ENCODE measurements around the gene FAM200B.

DNA sequence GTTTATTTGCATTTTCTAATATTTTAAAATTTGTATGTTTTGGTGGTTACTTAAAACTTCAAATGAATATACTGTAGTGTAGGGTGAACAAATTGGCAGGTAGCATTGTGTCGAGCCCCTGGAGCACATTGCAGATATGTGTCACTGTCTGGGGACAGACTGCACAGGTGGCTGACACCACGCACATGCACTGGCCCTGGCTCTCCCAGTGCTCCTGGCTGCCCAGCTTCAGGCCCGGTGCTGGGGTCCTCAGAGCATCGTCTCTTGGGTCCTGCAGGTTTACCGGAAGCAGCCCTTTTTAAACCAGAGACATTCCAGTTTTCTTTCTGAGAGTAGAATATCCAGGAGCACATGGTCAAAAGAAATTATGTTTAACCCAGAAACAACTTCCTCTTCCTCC is 36.8 kb downstream of the FAM200B start:
- TF ChIP-seq POLR2A (IDR thresholded peaks at IDR 0.05) = no peak
- TF ChIP-seq, protein P1, sequence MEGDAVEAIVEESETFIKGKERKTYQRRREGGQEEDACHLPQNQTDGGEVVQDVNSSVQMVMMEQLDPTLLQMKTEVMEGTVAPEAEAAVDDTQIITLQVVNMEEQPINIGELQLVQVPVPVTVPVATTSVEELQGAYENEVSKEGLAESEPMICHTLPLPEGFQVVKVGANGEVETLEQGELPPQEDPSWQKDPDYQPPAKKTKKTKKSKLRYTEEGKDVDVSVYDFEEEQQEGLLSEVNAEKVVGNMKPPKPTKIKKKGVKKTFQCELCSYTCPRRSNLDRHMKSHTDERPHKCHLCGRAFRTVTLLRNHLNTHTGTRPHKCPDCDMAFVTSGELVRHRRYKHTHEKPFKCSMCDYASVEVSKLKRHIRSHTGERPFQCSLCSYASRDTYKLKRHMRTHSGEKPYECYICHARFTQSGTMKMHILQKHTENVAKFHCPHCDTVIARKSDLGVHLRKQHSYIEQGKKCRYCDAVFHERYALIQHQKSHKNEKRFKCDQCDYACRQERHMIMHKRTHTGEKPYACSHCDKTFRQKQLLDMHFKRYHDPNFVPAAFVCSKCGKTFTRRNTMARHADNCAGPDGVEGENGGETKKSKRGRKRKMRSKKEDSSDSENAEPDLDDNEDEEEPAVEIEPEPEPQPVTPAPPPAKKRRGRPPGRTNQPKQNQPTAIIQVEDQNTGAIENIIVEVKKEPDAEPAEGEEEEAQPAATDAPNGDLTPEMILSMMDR (IDR thresholded peaks at IDR 0.05) = no peak
- TF ChIP-seq POLR2AphosphoS5 (IDR thresholded peaks at IDR 0.05) = no peak
